AG09319 (cell line): ENCODE data around the gene PRKAG2.

ENCODE experiments used
- DNase-seq: peaks from one replicate; pipeline ENCODE4 v3.0.0-alpha.2; 2010; ENCODE audit warnings: low read depth; ENCODE audit errors: extremely low read depth
- TF ChIP-seq, protein P1 (sequence below): IDR thresholded peaks from 2 replicates; pipeline ENCODE4 v1.5.1; 2011; ENCODE audit warnings: low read depth, mild to moderate bottlenecking, inconsistent platforms, low read length, moderate library complexity

Gene PRKAG2

GRCh38 chr7:151744051-151744580 is 132.8 kb downstream of the PRKAG2 start:
- TF ChIP-seq, protein P1, sequence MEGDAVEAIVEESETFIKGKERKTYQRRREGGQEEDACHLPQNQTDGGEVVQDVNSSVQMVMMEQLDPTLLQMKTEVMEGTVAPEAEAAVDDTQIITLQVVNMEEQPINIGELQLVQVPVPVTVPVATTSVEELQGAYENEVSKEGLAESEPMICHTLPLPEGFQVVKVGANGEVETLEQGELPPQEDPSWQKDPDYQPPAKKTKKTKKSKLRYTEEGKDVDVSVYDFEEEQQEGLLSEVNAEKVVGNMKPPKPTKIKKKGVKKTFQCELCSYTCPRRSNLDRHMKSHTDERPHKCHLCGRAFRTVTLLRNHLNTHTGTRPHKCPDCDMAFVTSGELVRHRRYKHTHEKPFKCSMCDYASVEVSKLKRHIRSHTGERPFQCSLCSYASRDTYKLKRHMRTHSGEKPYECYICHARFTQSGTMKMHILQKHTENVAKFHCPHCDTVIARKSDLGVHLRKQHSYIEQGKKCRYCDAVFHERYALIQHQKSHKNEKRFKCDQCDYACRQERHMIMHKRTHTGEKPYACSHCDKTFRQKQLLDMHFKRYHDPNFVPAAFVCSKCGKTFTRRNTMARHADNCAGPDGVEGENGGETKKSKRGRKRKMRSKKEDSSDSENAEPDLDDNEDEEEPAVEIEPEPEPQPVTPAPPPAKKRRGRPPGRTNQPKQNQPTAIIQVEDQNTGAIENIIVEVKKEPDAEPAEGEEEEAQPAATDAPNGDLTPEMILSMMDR = no peak
- DNase-seq = no peak

- no peak for DNase-seq
- TF ChIP-seq, protein P1 = no peak
Observed at GRCh38 chr7:151743481-151743983, 133.4 kb downstream of the PRKAG2 start.

GRCh38 chr7:151742713-151743480 is 134.0 kb downstream of the PRKAG2 start:
- no peak for DNase-seq
- TF ChIP-seq, protein P1 = no peak

GRCh38 chr7:151741585-151741984 is 135.3 kb downstream of the PRKAG2 start:
- no peak for DNase-seq
- TF ChIP-seq, protein P1 = no peak

DNA sequence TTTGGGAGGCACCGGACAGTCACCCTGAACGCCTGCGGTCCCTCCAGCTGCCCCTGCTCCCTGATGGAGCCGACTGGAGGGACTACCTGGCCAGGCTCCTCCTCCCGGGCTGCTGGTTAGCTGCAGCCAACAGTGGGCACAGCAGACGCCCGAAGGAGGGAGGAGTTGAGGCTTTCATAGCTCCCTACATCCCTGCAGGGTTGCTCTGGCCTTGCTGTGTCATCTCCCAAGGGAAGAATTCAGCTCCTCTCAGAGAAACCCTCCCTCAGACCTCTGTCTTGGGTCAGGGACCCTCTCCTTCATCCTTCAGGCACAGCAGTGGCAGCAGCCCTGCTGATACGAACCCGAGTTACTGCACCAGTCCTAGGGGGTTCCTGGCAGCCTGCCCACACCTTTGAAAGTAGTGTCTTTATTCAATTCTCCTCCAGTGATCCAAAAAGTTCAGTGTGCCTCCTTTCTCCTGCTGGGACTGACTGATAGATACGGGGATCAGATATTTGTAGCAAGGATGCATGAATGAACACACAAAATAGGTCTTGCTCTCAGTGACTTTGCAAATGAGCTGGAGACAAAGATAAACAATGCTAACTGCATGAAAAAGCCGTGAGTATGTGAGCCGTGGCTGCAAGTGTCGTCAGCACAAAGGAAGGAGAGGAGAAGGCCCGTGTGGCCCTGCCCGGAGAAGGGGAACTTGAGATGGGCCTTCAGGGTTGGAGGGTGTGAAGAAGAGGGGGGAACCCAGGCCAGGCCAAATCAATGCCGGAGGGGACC is 136.6 kb downstream of the PRKAG2 start:
- no peak for DNase-seq
- TF ChIP-seq, protein P1 = no peak

DNA sequence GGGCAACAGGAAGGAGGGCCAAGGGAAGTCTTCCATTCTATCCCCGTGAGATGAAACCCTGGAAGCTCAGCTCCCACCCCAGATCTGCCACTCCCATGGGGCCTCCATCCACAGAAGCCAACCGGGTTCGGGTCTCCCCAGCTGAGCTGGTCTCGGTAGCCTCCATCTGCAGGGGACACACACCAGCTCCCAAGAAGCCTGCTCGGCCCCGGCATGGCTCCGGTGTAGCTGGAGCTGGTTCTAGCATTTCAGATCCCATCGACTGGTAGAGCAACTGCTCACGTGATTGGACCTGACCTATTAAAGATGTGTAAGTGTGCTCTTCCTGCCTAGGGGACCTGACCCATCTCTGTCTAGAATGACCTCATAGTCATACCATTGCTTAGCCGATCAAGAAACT is 138.0 kb downstream of the PRKAG2 start:
- TF ChIP-seq, protein P1 = no peak
- no peak for DNase-seq
